Neural progenitor cell (in vitro differentiated cells): ENCODE data around the gene MLN. TPM values are rescaled to one million over a fixed set of nuclear protein-coding genes. Genes with fewer than 3 reads are reported as not detected.
A peak's percentile ranks its signal among the peaks of the same experiment; 100 is the strongest.

Experiments
- DNase-seq: peaks from one replicate; pipeline ENCODE4 v3.0.0-alpha.2; 2016; ENCODE audit warnings: low spot score
- H2AFZ ChIP-seq: fragments of 200-600 bp; sonication (generic); replicated peaks from 2 replicates; pipeline ENCODE4 v1.6.1; 2016; ENCODE audit warnings: antibody characterized with exemption
- H3F3A ChIP-seq: fragments of 200-600 bp; sonication (generic); 2 replicates; pipeline ENCODE4 v1.6.1; 2016; ENCODE audit warnings: antibody characterized with exemption, low read depth
- H3K27ac ChIP-seq: fragments of 200-600 bp; sonication (generic); 2 replicates; pipeline ENCODE4 v1.5.1; 2016; ENCODE audit warnings: mild to moderate bottlenecking
- H3K27me3 ChIP-seq: fragments of 200-600 bp; sonication (generic); 2 replicates; pipeline ENCODE4 v1.6.1; 2016; ENCODE audit warnings: mild to moderate bottlenecking, moderate library complexity
- H3K36me3 ChIP-seq: fragments of 200-600 bp; sonication (generic); 2 replicates; pipeline ENCODE4 v1.5.1; 2016
- H3K4me1 ChIP-seq: fragments of 200-600 bp; sonication (generic); 2 replicates; pipeline ENCODE4 v1.6.1; 2016; ENCODE audit warnings: mixed run types
- H3K4me2 ChIP-seq: fragments of 200-600 bp; sonication (generic); 2 replicates; pipeline ENCODE4 v1.6.1; 2016
- H3K4me3 ChIP-seq: fragments of 200-600 bp; sonication (generic); 2 replicates; pipeline ENCODE4 v1.5.1; 2016
- H3K79me2 ChIP-seq: fragments of 200-600 bp; sonication (generic); 2 replicates; pipeline ENCODE4 v1.6.1; 2016; ENCODE audit warnings: low read depth
- H3K9ac ChIP-seq: fragments of 200-600 bp; sonication (generic); 2 replicates; pipeline ENCODE4 v1.6.1; 2016
- H3K9me3 ChIP-seq: fragments of 200-600 bp; sonication (generic); 2 replicates; pipeline ENCODE4 v1.5.1; 2016; ENCODE audit warnings: low read depth
- H4K20me1 ChIP-seq: fragments of 200-600 bp; sonication (generic); 2 replicates; pipeline ENCODE4 v1.6.1; 2016; ENCODE audit warnings: low read depth
- H3K27ac Mint-ChIP-seq: 3 replicates; pipeline ENCODE4 v1.8.0; 2021; ENCODE audit warnings: mixed read lengths
- H3K27me3 Mint-ChIP-seq: 2 replicates; pipeline ENCODE4 v1.8.0; 2022; ENCODE audit warnings: low read depth, mild to moderate bottlenecking, inconsistent platforms, moderate library complexity, mixed read lengths; ENCODE audit not compliant: insufficient read depth
- H3K36me3 Mint-ChIP-seq: 3 replicates; pipeline ENCODE4 v1.8.0; 2021; ENCODE audit warnings: mixed read lengths
- H3K4me1 Mint-ChIP-seq: 3 replicates; pipeline ENCODE4 v1.8.0; 2021; ENCODE audit warnings: mixed read lengths
- H3K4me3 Mint-ChIP-seq: 3 replicates; pipeline ENCODE4 v1.8.0; 2021; ENCODE audit warnings: mild to moderate bottlenecking, moderate library complexity, mixed read lengths
- H3K9me3 Mint-ChIP-seq: 3 replicates; pipeline ENCODE4 v1.8.0; 2020; ENCODE audit warnings: mixed read lengths
- CTCF ChIP-seq: fragments of 200-600 bp; sonication (generic); IDR thresholded peaks from 2 replicates; pipeline ENCODE4 v1.5.1; 2017; ENCODE audit warnings: antibody characterized with exemption, mild to moderate bottlenecking
- EZH2 ChIP-seq: fragments of 200-600 bp; sonication (generic); IDR thresholded peaks from 2 replicates; pipeline ENCODE4 v1.6.1; 2017; ENCODE audit warnings: antibody characterized with exemption, mild to moderate bottlenecking, moderate library complexity
- EZH2phosphoT487 ChIP-seq: fragments of 200-600 bp; sonication (generic); IDR thresholded peaks from 2 replicates; pipeline ENCODE4 v1.6.1; 2017; ENCODE audit warnings: antibody characterized with exemption
- total RNA-seq: library from RNA; depleted of rRNA; stranded (reverse); fragments of >200 nt; gene quantifications from 2 replicates; pipeline ENCODE4 v1.2.3, GENCODE V29; 2015; ENCODE audit warnings: low replicate concordance

MLN gene
- total RNA-seq, 1 donor from 2014 or later: not detected

DNA sequence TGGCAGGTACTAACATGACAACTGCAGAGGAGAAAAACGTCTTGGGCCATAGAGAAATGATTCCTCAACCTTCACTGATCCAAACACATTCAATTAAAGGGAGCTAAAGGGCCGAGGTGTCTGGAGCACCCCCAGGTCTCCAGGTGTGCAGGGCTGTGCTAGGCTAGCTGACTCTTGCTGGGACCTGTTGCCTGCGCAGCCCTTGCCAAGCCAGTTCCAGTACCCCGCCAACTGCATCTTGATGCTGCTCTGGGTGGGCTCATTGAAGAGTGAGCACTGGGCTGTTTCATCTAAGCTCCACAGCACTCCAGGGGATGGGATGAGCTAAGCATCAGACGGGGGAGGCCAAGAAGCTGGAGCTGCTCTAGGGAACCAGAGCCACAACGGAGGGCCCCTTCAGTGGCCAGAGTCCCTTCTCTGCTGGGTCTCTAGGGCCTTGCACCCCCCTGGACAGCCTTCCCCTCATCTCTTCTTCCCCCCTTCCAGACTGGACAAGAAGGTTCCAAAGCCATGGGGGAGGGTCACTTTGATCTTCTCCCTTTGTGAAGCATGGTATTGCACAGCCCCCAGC lies 30.8 kb downstream of the MLN start:
- H3K27ac Mint-ChIP-seq: no peak overlapping the region
- Histone ChIP-seq H3K27ac (no peak overlapping the region), H3K4me2 (no peak overlapping the region), H3K4me3 (no peak overlapping the region), H4K20me1 (peaks cover 16% of the 10 kb centered on the region), H3K79me2 (no peaks in the 10 kb centered on the region), H3K4me1 (peaks cover 29% of the 10 kb centered on the region), H3K36me3 (no peaks in the 10 kb centered on the region), H2AFZ (no peak overlapping the region), H3F3A (peaks cover 30% of the 10 kb centered on the region), H3K9ac (no peak overlapping the region), H3K27me3 (no peaks in the 10 kb centered on the region), H3K9me3 (no peaks in the 10 kb centered on the region)
- H3K4me1 Mint-ChIP-seq: peaks cover 48% of the 10 kb centered on the region
- H3K27me3 Mint-ChIP-seq: peaks cover 2% of the 10 kb centered on the region
- TF ChIP-seq CTCF (no peak), EZH2phosphoT487 (no peak), EZH2 (no peak)
- H3K9me3 Mint-ChIP-seq: no peaks in the 10 kb centered on the region
- DNase-seq: no peak
- peaks cover 33% of the 10 kb centered on the region for H3K36me3 Mint-ChIP-seq
- H3K4me3 Mint-ChIP-seq: no peak overlapping the region

- peaks cover 12% of the 10 kb centered on the region for H4K20me1 ChIP-seq
- H3K27me3 ChIP-seq: no peaks in the 10 kb centered on the region
- no peaks in the 10 kb centered on the region for H3K36me3 ChIP-seq
- no peak overlapping the region for H3K4me3 ChIP-seq
- H3K4me1 Mint-ChIP-seq: peaks cover 41% of the 10 kb centered on the region
- H3K79me2 ChIP-seq: no peaks in the 10 kb centered on the region
- peaks cover 2% of the 10 kb centered on the region for H3K27me3 Mint-ChIP-seq
- H3K27ac Mint-ChIP-seq: no peak overlapping the region
- no peak overlapping the region for H3K9ac ChIP-seq
- TF ChIP-seq CTCF (no peak), EZH2phosphoT487 (no peak), EZH2 (no peak)
- no peaks in the 10 kb centered on the region for H3K9me3 ChIP-seq
- peaks cover 29% of the 10 kb centered on the region for H3F3A ChIP-seq
- peaks cover 27% of the 10 kb centered on the region for H3K4me1 ChIP-seq
- DNase-seq: no peak
- peaks cover 29% of the 10 kb centered on the region for H3K36me3 Mint-ChIP-seq
- H3K4me3 Mint-ChIP-seq: peak overlapping the region; percentile 35
- H3K4me2 ChIP-seq: peak overlapping the region; percentile 22
- H2AFZ ChIP-seq: no peak overlapping the region
- no peaks in the 10 kb centered on the region for H3K9me3 Mint-ChIP-seq
- no peak overlapping the region for H3K27ac ChIP-seq
These were observed 31.5 kb downstream of the MLN start for GRCh38 chr6:33772082-33772830.

DNA sequence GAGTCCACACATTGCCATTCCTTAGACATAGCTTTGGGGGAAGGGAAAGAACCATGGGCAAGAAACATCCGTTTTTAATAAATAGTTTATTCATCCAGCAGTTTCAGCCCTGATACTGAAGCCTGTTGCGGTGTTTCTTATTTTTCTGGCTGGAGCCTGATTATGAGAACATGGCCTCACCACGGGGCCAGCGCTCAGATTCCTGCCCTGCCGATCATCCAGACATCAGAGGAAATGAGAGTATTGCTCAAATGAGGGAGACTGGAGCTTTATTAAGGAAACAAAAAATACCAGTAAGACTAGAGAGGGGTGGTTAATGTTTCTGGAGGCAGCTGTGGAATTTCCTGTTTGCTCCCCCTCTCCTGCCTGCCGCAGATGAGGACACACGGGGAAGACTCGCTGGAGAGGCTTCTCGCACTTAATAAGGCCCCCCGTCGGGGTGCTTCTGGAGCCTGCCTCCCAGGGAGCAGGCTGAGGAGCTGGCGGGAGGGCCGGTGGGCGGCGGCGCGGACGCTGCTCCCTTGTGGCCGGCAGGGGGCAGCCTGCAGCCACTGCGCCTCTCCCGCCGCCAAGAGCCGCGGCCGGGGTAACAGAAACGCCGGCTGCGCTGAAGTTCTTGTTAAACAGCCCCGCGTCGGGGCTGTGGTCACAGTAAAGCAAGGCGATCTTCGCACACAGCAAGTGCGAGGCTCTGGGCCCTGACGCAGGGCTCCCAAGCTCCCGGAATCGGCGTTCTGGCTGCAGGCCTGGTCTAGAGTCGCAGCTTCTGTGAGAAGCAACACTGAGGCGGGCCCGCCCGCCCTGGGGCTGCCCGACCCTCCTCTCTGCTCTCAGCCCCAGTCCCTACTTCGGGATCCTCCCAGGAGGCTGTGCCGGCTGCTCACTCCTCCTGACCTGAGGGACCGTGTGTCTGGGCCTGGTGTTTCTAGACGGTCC lies 32.4 kb downstream of the MLN start:
- H3K27ac ChIP-seq: no peak overlapping the region
- no peak overlapping the region for H3K9ac ChIP-seq
- H3K4me3 Mint-ChIP-seq: peak overlapping the region; percentile 35
- H4K20me1 ChIP-seq: peaks cover 12% of the 10 kb centered on the region
- peak; percentile 95 for DNase-seq
- no peak overlapping the region for H3K4me3 ChIP-seq
- H3K36me3 ChIP-seq: no peaks in the 10 kb centered on the region
- no peak overlapping the region for H2AFZ ChIP-seq
- peak overlapping the region; percentile 43 for H3K27ac Mint-ChIP-seq
- H3K27me3 ChIP-seq: no peaks in the 10 kb centered on the region
- peaks cover 27% of the 10 kb centered on the region for H3K4me1 ChIP-seq
- H3K36me3 Mint-ChIP-seq: peaks cover 26% of the 10 kb centered on the region
- H3K4me2 ChIP-seq: peak overlapping the region; percentile 22
- H3F3A ChIP-seq: peaks cover 29% of the 10 kb centered on the region
- peak; percentile 40 for TF ChIP-seq EZH2
- TF ChIP-seq CTCF: peak; percentile 93
- no peak for TF ChIP-seq EZH2phosphoT487
- H3K79me2 ChIP-seq: no peaks in the 10 kb centered on the region
- H3K4me1 Mint-ChIP-seq: peaks cover 36% of the 10 kb centered on the region
- peaks cover 2% of the 10 kb centered on the region for H3K27me3 Mint-ChIP-seq
- no peaks in the 10 kb centered on the region for H3K9me3 ChIP-seq
- H3K9me3 Mint-ChIP-seq: no peaks in the 10 kb centered on the region
